Gastroesophageal sphincter (tissue), 3 donors: ENCODE data around the gene CNR1.

Source experiments
- EP300 ChIP-seq: sonication (generic); formaldehyde crosslinking; IDR thresholded peaks from one replicate; pipeline ENCODE4 v1.6.1; 2017; ENCODE audit warnings: antibody characterized with exemption, mild to moderate bottlenecking
- POLR2A ChIP-seq, 2 donors: fragments of 450-650 bp; IDR thresholded peaks; one replicate each; pipeline ENCODE4 v1.6.1; 2017; ENCODE audit warnings: antibody characterized with exemption in 2 of 2, mild to moderate bottlenecking in 2 of 2, moderate library complexity in 1 of 2
- POLR2AphosphoS5 ChIP-seq: sonication (generic); formaldehyde crosslinking; IDR thresholded peaks from one replicate; pipeline ENCODE4 v1.6.1; 2017; ENCODE audit warnings: antibody characterized with exemption
- TF ChIP-seq, protein P1 (sequence below), 4 experiments: fragments of 200-600 bp in 2 of 4; fragments of 450-650 bp in 2 of 4; sonication (generic) in 1 of 4; IDR thresholded peaks; one replicate each; pipeline ENCODE4 v1.5.1; 2017 to 2019; ENCODE audit warnings: antibody characterized with exemption in 4 of 4, mild to moderate bottlenecking in 2 of 4, moderate library complexity in 2 of 4

DNA sequence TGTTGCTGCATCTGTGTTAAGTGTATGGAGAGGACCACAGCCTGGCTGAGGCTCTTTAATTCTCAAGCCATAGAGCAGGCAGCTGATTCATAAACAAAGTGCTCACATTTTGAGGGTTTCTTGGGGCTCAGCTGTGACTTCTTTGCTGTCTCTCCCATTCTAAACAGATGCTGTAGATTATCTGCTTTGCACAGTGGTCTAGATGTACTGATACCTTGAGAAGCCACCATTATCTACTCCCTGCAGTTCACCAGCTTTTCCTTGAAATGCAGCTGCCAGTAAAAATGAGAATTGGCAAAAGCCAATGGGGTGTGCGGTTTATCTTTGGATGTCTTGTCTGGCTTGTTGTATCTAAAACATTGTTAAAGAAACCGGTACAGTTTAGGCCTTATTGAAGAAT lies 5.2 kb upstream of the CNR1 start:
- TF ChIP-seq, protein P1, sequence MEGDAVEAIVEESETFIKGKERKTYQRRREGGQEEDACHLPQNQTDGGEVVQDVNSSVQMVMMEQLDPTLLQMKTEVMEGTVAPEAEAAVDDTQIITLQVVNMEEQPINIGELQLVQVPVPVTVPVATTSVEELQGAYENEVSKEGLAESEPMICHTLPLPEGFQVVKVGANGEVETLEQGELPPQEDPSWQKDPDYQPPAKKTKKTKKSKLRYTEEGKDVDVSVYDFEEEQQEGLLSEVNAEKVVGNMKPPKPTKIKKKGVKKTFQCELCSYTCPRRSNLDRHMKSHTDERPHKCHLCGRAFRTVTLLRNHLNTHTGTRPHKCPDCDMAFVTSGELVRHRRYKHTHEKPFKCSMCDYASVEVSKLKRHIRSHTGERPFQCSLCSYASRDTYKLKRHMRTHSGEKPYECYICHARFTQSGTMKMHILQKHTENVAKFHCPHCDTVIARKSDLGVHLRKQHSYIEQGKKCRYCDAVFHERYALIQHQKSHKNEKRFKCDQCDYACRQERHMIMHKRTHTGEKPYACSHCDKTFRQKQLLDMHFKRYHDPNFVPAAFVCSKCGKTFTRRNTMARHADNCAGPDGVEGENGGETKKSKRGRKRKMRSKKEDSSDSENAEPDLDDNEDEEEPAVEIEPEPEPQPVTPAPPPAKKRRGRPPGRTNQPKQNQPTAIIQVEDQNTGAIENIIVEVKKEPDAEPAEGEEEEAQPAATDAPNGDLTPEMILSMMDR (IDR thresholded peaks at IDR 0.05), result no peak
- no peak for TF ChIP-seq POLR2AphosphoS5
- no peak for TF ChIP-seq POLR2A (IDR thresholded peaks at IDR 0.05)
- TF ChIP-seq EP300, result no peak
